ENCODE measurements around the gene ZNF267. TPM values are rescaled to one million over a fixed set of nuclear protein-coding genes. Genes with fewer than 3 reads are reported as not detected.

The ZNF267 gene
- total and polyA plus RNA-seq, 2 of the 8 experiments (the other 6 are each of a cell fraction or from before 2014, with no cell fraction given): 5.5 to 28.3 TPM

GRCh38 chr16:31899505-31899904 lies 25.9 kb downstream of the ZNF267 start:
- no peak overlapping the region for H2AFZ ChIP-seq (ENCODE audit: low read length)

More at GRCh38 chr16:31899505-31899904, 25.9 kb downstream of the ZNF267 start:
- no peak overlapping the region for H3K4ac ChIP-seq (replicated peaks; ENCODE audit: insufficient read length, low read depth, low read length)
- H3K27me3 ChIP-seq (replicated peaks in 1 of 4; ENCODE audit: control insufficient read depth in 3 of 4, extremely low read depth in 1 of 4, insufficient read depth in 3 of 4, low read length in 3 of 4): no peaks in the 10 kb centered on the region
- H2BK12ac ChIP-seq (ENCODE audit: low read depth, low read length): no peak overlapping the region
- 85% methylated on average over 2 of the region's 2 CpGs; no CpG with 5 or more reads in 1 of the 2 experiments for WGBS, 2 experiments (ENCODE audit: extremely low coverage in 1 of 2, insufficient coverage in 1 of 2, insufficient read length in 1 of 2, insufficient replicate concordance in 2 of 2, low coverage in 1 of 2, low lambda C conversion rate in 2 of 2, missing lambda C conversion rate in 1 of 2)
- no peak overlapping the region for H2BK5ac ChIP-seq (ENCODE audit: low read depth, low read length)
- H3K4me2 ChIP-seq (ENCODE audit: insufficient read depth in 1 of 2, low read depth in 2 of 2, low read length in 2 of 2): no peak overlapping the region
- no peak overlapping the region for H3K18ac ChIP-seq (ENCODE audit: extremely low read depth, low read length)
- peaks cover 0 to 2% of the 10 kb centered on the region in 2 experiments; a peak in 1 of 4 replicates for H3K79me2 ChIP-seq (ENCODE audit: control insufficient read depth in 1 of 2, insufficient read depth in 2 of 2, low read length in 2 of 2)
- DNase-seq (ENCODE audit: low read depth in 1 of 2, low spot score in 2 of 2) (no peak), FAIRE-seq (no peak)
- H3K23me2 ChIP-seq (ENCODE audit: low read depth, low read length): no peaks in the 10 kb centered on the region
- no peak overlapping the region for H3K14ac ChIP-seq (ENCODE audit: insufficient read length)
- no peak overlapping the region for H3K56ac ChIP-seq (replicated peaks; ENCODE audit: insufficient read length, low read depth, low read length)
- H3K9me3 ChIP-seq (ENCODE audit: insufficient read depth in 2 of 2, low read depth in 1 of 2, low read length in 1 of 2): peaks cover 12 to 14% of the 10 kb centered on the region in 2 experiments
- TF ChIP-seq E2F6 (IDR thresholded peaks at IDR 0.05) (no peak), ATF3 (IDR thresholded peaks at IDR 0.05; ENCODE audit: insufficient read depth, low read depth, low read length) (no peak), JUN (IDR thresholded peaks at IDR 0.05; ENCODE audit: low read depth, low read length) (no peak), ZNF274 (IDR thresholded peaks at IDR 0.05; ENCODE audit: borderline replicate concordance, extremely low read depth, low read length) (no peak), POLR2A (IDR thresholded peaks at IDR 0.05; ENCODE audit: control extremely low read depth in 1 of 2, low read depth in 2 of 2, low read length in 2 of 2) (no peak), POLR2AphosphoS5 (IDR thresholded peaks at IDR 0.05; ENCODE audit: low read depth, low read length) (no peak)
- no peak overlapping the region for H3K23ac ChIP-seq (ENCODE audit: insufficient read length)
- H4K20me1 ChIP-seq (replicated peaks in 1 of 2; ENCODE audit: control insufficient read depth in 1 of 2, insufficient read depth in 2 of 2, low read length in 2 of 2): no peaks in the 10 kb centered on the region
- H3K36me3 ChIP-seq (ENCODE audit: control insufficient read depth in 2 of 4, insufficient read depth in 4 of 4, low read length in 3 of 4): peaks cover 0 to 31% (median 10%) of the 10 kb centered on the region in 4 experiments; a peak in 5 of 8 replicates
- H4K8ac ChIP-seq (ENCODE audit: extremely low read depth, insufficient read depth, low read length): no peak overlapping the region
- no peak overlapping the region for H4K5ac ChIP-seq (ENCODE audit: insufficient read length, low read depth, low read length)
- H2AK5ac ChIP-seq (ENCODE audit: low read depth, low read length): no peak overlapping the region
- H2BK120ac ChIP-seq (replicated peaks; ENCODE audit: low read depth, low read length): no peak overlapping the region
- H2BK15ac ChIP-seq (ENCODE audit: low read length): no peak overlapping the region
- H3K4me3 ChIP-seq (ENCODE audit: extremely low read depth in 1 of 4, insufficient read depth in 2 of 4, low read depth in 3 of 4, low read length in 4 of 4): no peak overlapping the region
- no peak overlapping the region for H2BK20ac ChIP-seq (ENCODE audit: low read length)
- no peaks in the 10 kb centered on the region for H3K79me1 ChIP-seq (ENCODE audit: low read depth, low read length)
- no peak overlapping the region for H3K27ac ChIP-seq (ENCODE audit: low read depth, low read length)
- H3K4me1 ChIP-seq (replicated peaks in 1 of 4; ENCODE audit: control insufficient read depth in 3 of 4, insufficient read depth in 4 of 4, low read length in 3 of 4): no peaks in the 10 kb centered on the region
- H4K91ac ChIP-seq (replicated peaks; ENCODE audit: insufficient read length, low read length): no peak overlapping the region
- no peak overlapping the region for H3K9ac ChIP-seq (replicated peaks in 1 of 4; ENCODE audit: extremely low read depth in 1 of 4, low read depth in 3 of 4, low read length in 3 of 4)
- ChIA-PET POLR2A (ENCODE audit: partially characterized antibody) (no interaction called here), CTCF (ENCODE audit: partially characterized antibody) (no interaction called here)
